ENCODE results near the gene MPG. TPM values are rescaled to one million over a fixed set of nuclear protein-coding genes. Genes with fewer than 3 reads are reported as not detected.

Gene MPG
- polyA plus RNA-seq, 1 of the 3 experiments (the other 2 are of a cell fraction): 98.3 TPM

- Histone ChIP-seq H4K20me1 (ENCODE audit: insufficient read depth) (no peaks in the 10 kb centered on the region), H2AFZ (ENCODE audit: low read depth) (no peak overlapping the region), H3K9me2 (no peaks in the 10 kb centered on the region), H3F3A (replicated peaks; ENCODE audit: insufficient read depth) (peaks cover 8% of the 10 kb centered on the region), H3K27ac (ENCODE audit: low read depth in 2 of 2, low read length in 1 of 2) (peak overlapping the region; percentile 58 to 84), H3K4me2 (peak overlapping the region; percentile 99), H3K79me2 (ENCODE audit: insufficient read depth) (peaks cover 22% of the 10 kb centered on the region), H3K27me3 (ENCODE audit: insufficient read depth) (no peaks in the 10 kb centered on the region), H3K4me3 (ENCODE audit: low read depth in 2 of 2, low read length in 1 of 2) (peak overlapping the region; percentile 76 to 92), H3K36me3 (replicated peaks in 1 of 2; ENCODE audit: control insufficient read depth in 1 of 2, insufficient read depth in 2 of 2, low read length in 1 of 2) (peaks cover 11 to 13% of the 10 kb centered on the region in 2 experiments), H3K9ac (peak overlapping the region; percentile 77), H3K4me1 (ENCODE audit: control insufficient read depth in 1 of 2, insufficient read depth in 2 of 2, low read depth in 1 of 2, low read length in 1 of 2) (peaks cover 23 to 55% of the 10 kb centered on the region in 2 experiments), H3K9me3 (no peaks in the 10 kb centered on the region)
- ChIA-PET POLR2A (interaction anchor here (1.2 kb wide), 1 partner anchor 11 kb away, joined by 4 read pairs; no protein-coding TSS in a partner anchor), CTCF (interaction anchor here (1.0 to 3.7 kb wide), 9 partner anchors 11 to 49 kb away, joined by 3 to 35 read pairs (median 5); no protein-coding TSS in a partner anchor)
- 46% methylated on average over 15 of the region's 31 CpGs for WGBS (ENCODE audit: low lambda C conversion rate)
- DNase-seq: peak; percentile 86
- TF ChIP-seq ELF1 (IDR thresholded peaks at IDR 0.05) (0 out of 2 replicates have a peak, but pooled peaks have one; percentile 39), NFIC (IDR thresholded peaks at IDR 0.05; ENCODE audit: borderline replicate concordance) (no peak)
These were observed 685 bp upstream of the MPG start for GRCh38 chr16:77273-77806.

- H3K9me2 ChIP-seq: no peaks in the 10 kb centered on the region
- peak overlapping the region; percentile 76 to 92 for H3K4me3 ChIP-seq (ENCODE audit: low read depth in 2 of 2, low read length in 1 of 2)
- H3K27me3 ChIP-seq (ENCODE audit: insufficient read depth): no peaks in the 10 kb centered on the region
- H3K4me2 ChIP-seq: peak overlapping the region; percentile 99
- no peak overlapping the region for H2AFZ ChIP-seq (ENCODE audit: low read depth)
- no peaks in the 10 kb centered on the region for H3K9me3 ChIP-seq
- H4K20me1 ChIP-seq (ENCODE audit: insufficient read depth): 0 out of 2 replicates have a peak, but pooled peaks cover under 1% of the 10 kb centered on the region
- 3% methylated on average over 21 of the region's 36 CpGs for WGBS (ENCODE audit: low lambda C conversion rate)
- peaks cover 22% of the 10 kb centered on the region for H3K79me2 ChIP-seq (ENCODE audit: insufficient read depth)
- H3K27ac ChIP-seq (ENCODE audit: low read depth in 2 of 2, low read length in 1 of 2): peak overlapping the region; percentile 45 to 79; a peak in 3 of 4 replicates
- POLR2A ChIA-PET: interaction anchor here (1.0 to 1.6 kb wide), 3 partner anchors 13 to 18 kb away, joined by 3 to 5 read pairs (median 3); no protein-coding TSS in a partner anchor
- H3K36me3 ChIP-seq (replicated peaks in 1 of 2; ENCODE audit: control insufficient read depth in 1 of 2, insufficient read depth in 2 of 2, low read length in 1 of 2): peaks cover 11 to 16% of the 10 kb centered on the region in 2 experiments
- CTCF ChIA-PET: interaction anchor here (1.0 to 3.7 kb wide), 9 partner anchors 13 to 283 kb away, joined by 4 to 35 read pairs (median 7); no protein-coding TSS in a partner anchor
- peaks cover 7% of the 10 kb centered on the region for H3F3A ChIP-seq (replicated peaks; ENCODE audit: insufficient read depth)
- no peak for TF ChIP-seq RAD21 (IDR thresholded peaks at IDR 0.05; ENCODE audit: low read length)
- no peak for TF ChIP-seq GATA2 (CRISPR knock-in tag; IDR thresholded peaks at IDR 0.05)
- no peak for TF ChIP-seq EP300 (IDR thresholded peaks at IDR 0.05; ENCODE audit: borderline replicate concordance in 1 of 2, low read depth in 1 of 2, low read length in 1 of 2)
- TF ChIP-seq FOXJ3 (CRISPR knock-in tag; IDR thresholded peaks at IDR 0.05): no peak
- TF ChIP-seq TEAD4 (IDR thresholded peaks at IDR 0.05; ENCODE audit: borderline replicate concordance, insufficient read depth): no peak
- TF ChIP-seq USF2 (IDR thresholded peaks at IDR 0.05; ENCODE audit: borderline replicate concordance, low read depth, low read length): no peak
- no peak for TF ChIP-seq MEF2A (IDR thresholded peaks at IDR 0.05; ENCODE audit: borderline replicate concordance, low read depth)
- H3K9ac ChIP-seq: peak overlapping the region; percentile 77
- DNase-seq: no peak
- peaks cover 20 to 45% of the 10 kb centered on the region in 2 experiments for H3K4me1 ChIP-seq (ENCODE audit: control insufficient read depth in 1 of 2, insufficient read depth in 2 of 2, low read depth in 1 of 2, low read length in 1 of 2)
These were observed 572 bp downstream of the MPG start for GRCh38 chr16:78444-79150.
